Glutamatergic neuron (in vitro differentiated cells): ENCODE results near the gene GOLGA1. TPM values are rescaled to one million over a fixed set of nuclear protein-coding genes. Genes with fewer than 3 reads are reported as not detected.
A peak's percentile ranks its signal among the peaks of the same experiment; 100 is the strongest.
"Not testable (repeated sequence)": the region's sequence is repeated elsewhere in the genome, so short reads cannot be mapped to it uniquely, and the experiment has no call there.

Source experiments
- DNase-seq: peaks from one replicate; pipeline ENCODE4 v3.0.0; 2022
- H3K27ac Mint-ChIP-seq: one replicate; pipeline ENCODE4 v1.8.0; 2020; ENCODE audit warnings: mild to moderate bottlenecking, mixed read lengths, inconsistent platforms; ENCODE audit not compliant: unreplicated experiment
- H3K27me3 Mint-ChIP-seq: one replicate; pipeline ENCODE4 v1.8.0; 2020; ENCODE audit warnings: mild to moderate bottlenecking, moderate library complexity, mixed read lengths, inconsistent platforms; ENCODE audit not compliant: unreplicated experiment
- H3K36me3 Mint-ChIP-seq: one replicate; pipeline ENCODE4 v1.8.0; 2020; ENCODE audit warnings: mild to moderate bottlenecking, mixed read lengths, inconsistent platforms; ENCODE audit not compliant: unreplicated experiment
- H3K4me1 Mint-ChIP-seq: one replicate; pipeline ENCODE4 v1.8.0; 2020; ENCODE audit warnings: mild to moderate bottlenecking, low read depth, mixed read lengths, inconsistent platforms; ENCODE audit not compliant: unreplicated experiment
- H3K4me3 Mint-ChIP-seq: one replicate; pipeline ENCODE4 v1.8.0; 2020; ENCODE audit warnings: mild to moderate bottlenecking, mixed read lengths, inconsistent platforms; ENCODE audit not compliant: unreplicated experiment
- H3K9me3 Mint-ChIP-seq: one replicate; pipeline ENCODE4 v1.8.0; 2020; ENCODE audit warnings: mild to moderate bottlenecking, moderate library complexity, mixed read lengths, inconsistent platforms; ENCODE audit not compliant: unreplicated experiment
- total RNA-seq: library from RNA; stranded (reverse); fragmentation: NEBNext Ultra II Directional; extraction: Animal tissue kit (Norgen Biotek cat#: 25700); gene quantifications from one replicate; pipeline ENCODE4 v1.2.1, GENCODE V29; 2021; ENCODE audit not compliant: unreplicated experiment
- TF ChIP-seq, protein P1 (sequence below): fragments of 200-600 bp; sonication (generic); IDR thresholded peaks from one replicate; pipeline ENCODE4 v1.5.0; 2021; ENCODE audit not compliant: partially characterized antibody, unreplicated experiment

The GOLGA1 gene
- total RNA-seq, 1 donor from 2014 or later: 18.3 TPM

DNA sequence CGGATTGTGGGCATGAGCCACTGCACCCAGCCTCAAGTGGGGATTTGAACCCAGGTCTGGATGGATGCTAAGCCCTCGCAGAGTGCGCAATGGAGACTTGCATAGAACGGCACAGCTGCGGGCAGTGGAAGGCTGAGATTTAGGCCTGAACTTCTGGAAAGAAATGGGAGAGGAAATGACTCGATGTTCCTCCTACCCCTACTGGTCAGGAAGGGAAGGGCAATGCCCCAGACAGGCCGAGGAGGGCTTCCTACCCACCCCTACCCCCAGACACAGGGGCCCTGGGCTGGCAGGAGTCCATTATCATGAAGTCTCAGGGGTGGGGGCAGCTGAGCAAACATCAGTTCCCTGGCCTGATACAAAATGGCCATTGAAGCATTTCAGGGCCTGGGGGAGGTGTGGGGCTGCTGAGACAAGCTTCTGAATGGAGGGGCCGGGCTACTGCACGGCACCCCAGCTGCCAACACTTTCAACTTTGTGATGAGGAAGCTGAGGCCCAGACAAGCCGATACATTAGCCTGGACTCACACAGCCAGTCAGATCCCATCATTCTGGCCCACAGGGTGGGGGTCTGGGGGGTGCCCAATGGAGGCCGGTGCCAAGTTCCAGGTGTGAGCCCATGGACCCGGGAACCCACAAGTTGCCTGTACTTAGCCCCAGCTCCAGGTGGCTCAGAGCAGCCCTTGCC is 101.1 kb downstream of the GOLGA1 start:
- no peaks in the 10 kb centered on the region for H3K36me3 Mint-ChIP-seq
- TF ChIP-seq, protein P1, sequence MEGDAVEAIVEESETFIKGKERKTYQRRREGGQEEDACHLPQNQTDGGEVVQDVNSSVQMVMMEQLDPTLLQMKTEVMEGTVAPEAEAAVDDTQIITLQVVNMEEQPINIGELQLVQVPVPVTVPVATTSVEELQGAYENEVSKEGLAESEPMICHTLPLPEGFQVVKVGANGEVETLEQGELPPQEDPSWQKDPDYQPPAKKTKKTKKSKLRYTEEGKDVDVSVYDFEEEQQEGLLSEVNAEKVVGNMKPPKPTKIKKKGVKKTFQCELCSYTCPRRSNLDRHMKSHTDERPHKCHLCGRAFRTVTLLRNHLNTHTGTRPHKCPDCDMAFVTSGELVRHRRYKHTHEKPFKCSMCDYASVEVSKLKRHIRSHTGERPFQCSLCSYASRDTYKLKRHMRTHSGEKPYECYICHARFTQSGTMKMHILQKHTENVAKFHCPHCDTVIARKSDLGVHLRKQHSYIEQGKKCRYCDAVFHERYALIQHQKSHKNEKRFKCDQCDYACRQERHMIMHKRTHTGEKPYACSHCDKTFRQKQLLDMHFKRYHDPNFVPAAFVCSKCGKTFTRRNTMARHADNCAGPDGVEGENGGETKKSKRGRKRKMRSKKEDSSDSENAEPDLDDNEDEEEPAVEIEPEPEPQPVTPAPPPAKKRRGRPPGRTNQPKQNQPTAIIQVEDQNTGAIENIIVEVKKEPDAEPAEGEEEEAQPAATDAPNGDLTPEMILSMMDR: peak; percentile 68
- no peak overlapping the region for H3K4me3 Mint-ChIP-seq
- H3K9me3 Mint-ChIP-seq: peaks cover 5% of the 10 kb centered on the region
- peak; percentile 49 for DNase-seq
- H3K27me3 Mint-ChIP-seq: no peaks in the 10 kb centered on the region
- H3K4me1 Mint-ChIP-seq: no peaks in the 10 kb centered on the region
- H3K27ac Mint-ChIP-seq: no peak overlapping the region

DNA sequence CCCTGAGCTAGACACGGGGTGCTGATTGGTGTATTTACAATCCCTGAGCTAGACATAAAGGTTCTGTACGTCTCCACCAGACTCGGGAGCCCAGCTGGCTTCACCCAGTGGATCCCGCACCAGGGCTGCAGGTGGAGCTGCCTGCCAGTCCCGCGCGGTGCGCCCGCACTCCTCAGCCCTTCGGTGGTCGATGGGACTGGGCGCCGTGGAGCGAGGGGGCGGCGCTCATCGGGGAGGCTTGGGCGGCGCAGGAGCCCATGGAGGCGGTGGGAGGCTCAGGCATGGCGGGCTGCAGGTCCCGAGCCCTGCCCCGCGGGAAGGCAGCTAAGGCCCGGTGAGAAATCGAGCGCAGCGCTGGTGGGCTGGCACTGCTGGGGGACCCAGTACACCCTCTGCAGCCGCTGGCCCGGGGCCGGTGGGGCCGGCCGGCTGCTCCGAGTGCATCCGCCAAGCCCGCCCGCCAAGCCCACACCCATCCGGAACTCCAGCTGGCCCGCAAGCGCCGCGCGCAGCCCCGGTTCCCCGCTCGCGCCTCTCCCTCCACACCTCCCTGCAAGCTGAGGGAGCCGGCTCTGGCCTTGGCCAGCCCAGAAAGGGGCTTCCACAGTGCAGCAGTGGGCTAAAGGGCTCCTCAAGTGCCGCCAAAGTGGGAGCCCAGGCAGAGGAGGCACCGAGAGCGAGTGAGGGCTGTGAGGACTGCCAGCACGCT is 102.2 kb downstream of the GOLGA1 start:
- not testable (repeated sequence) for H3K9me3 Mint-ChIP-seq, H3K4me3 Mint-ChIP-seq, H3K27ac Mint-ChIP-seq, H3K4me1 Mint-ChIP-seq, DNase-seq, H3K27me3 Mint-ChIP-seq, H3K36me3 Mint-ChIP-seq

DNA sequence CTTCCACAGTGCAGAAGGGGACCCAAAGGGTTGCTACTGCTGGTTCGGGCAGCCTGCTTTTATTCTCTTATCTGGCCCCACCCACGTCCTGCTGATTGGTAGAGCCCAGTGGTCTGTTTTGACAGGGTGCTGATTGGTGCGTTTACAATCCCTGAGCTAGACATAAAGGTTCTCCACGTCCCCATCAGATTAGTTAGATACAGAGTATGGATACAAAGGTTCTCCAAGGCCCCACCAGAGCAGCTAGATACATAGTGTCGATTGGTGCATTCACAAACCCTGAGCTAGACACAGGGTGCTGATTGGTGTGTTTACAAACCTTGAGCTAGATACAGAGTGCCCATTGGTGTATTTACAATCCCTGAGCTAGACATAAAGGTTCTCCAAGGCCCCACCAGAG is 102.8 kb downstream of the GOLGA1 start:
- H3K27ac Mint-ChIP-seq, H3K9me3 Mint-ChIP-seq, H3K4me3 Mint-ChIP-seq, H3K36me3 Mint-ChIP-seq, H3K27me3 Mint-ChIP-seq, H3K4me1 Mint-ChIP-seq, DNase-seq: not testable (repeated sequence)

DNA sequence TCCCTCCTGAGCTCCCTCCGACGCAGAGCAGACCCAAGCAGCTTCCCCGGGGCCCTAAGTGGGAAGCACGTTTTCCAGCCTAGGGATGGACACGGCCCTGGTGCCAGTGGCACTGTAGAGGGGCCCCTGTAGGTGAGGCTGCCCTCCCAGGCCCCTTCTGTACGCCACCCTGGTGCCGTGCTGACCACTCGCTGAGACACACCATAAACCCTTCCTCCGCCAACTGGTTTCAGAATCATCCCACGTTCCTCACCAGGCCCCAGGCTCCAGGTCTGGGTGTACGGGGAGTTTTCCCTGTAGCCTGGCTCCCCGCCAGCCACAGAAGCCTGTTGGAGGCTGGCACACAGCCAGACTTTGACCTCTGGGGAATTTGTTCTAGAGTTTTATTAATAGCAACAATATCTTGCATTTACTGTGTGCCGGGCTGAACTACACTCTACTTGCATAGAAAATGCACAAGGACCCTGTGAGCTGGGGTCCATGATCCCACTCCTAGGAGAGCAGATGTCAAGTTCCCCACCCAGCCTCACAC is 105.8 kb downstream of the GOLGA1 start:
- Mint-ChIP-seq H3K4me3 (no peak overlapping the region), H3K36me3 (no peaks in the 10 kb centered on the region), H3K27me3 (no peaks in the 10 kb centered on the region), H3K9me3 (peaks cover 5% of the 10 kb centered on the region), H3K27ac (no peak overlapping the region), H3K4me1 (no peaks in the 10 kb centered on the region)
- DNase-seq: no peak
- TF ChIP-seq, protein P1: no peak

DNA sequence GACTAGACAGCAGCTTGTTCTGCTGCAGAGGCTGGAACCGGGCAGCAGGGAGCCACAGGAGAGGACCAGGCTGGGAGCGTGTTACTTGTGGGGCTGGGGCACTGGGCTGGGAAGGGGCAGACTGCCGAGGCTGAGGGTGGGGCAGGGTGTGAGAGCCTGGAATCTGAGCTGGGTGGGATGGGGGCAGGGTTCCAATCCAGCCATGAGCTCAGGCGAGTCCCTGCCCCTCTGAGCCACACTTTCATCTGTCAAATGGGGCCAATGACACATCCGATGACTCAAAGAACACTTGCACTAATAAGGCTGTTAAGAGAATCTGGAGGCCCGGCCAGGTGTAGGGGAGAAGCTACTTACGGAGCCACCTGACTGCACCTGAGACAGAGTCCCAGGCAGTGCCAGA is 106.3 kb downstream of the GOLGA1 start:
- no peak for DNase-seq
- Mint-ChIP-seq H3K9me3 (peaks cover 5% of the 10 kb centered on the region), H3K27ac (no peak overlapping the region), H3K36me3 (no peaks in the 10 kb centered on the region), H3K27me3 (no peaks in the 10 kb centered on the region), H3K4me3 (no peak overlapping the region), H3K4me1 (no peaks in the 10 kb centered on the region)
- TF ChIP-seq, protein P1: no peak
